Keratinocyte (primary cell): ENCODE results near the gene MYBPHL. TPM values are rescaled to one million over a fixed set of nuclear protein-coding genes. Genes with fewer than 3 reads are reported as not detected.

Source experiments
- DNase-seq: peaks from one replicate; pipeline ENCODE4 v3.0.0-alpha.2; 2011; ENCODE audit warnings: low read depth, missing footprints, low spot score
- FAIRE-seq: peaks from 2 replicates; lab custom pipeline; 2011; peaks lifted over from hg19 to GRCh38; lab: Jason Lieb, UNC
- H2AFZ ChIP-seq: 2 replicates; pipeline ENCODE4 v1.6.0; 2012; ENCODE audit warnings: low read length, control low read depth, inconsistent platforms; ENCODE audit not compliant: control insufficient read depth
- H3K27ac ChIP-seq: 2 replicates; pipeline ENCODE4 v1.5.1; 2011; ENCODE audit warnings: low read length; ENCODE audit not compliant: control insufficient read depth, insufficient read depth
- H3K27me3 ChIP-seq: 3 replicates; pipeline ENCODE4 v1.6.0; 2011; ENCODE audit warnings: low read length; ENCODE audit not compliant: control insufficient read depth, insufficient read depth; ENCODE audit errors: extremely low read depth
- H3K36me3 ChIP-seq, 2 experiments: 2 replicates in 1 of 2; 3 replicates in 1 of 2; pipeline ENCODE4 v1.5.1; 2011; ENCODE audit warnings: low read length in 2 of 2, mild to moderate bottlenecking in 1 of 2; ENCODE audit not compliant: control insufficient read depth in 2 of 2, insufficient read depth in 2 of 2; ENCODE audit errors: extremely low read depth in 1 of 2
- H3K4me1 ChIP-seq: 3 replicates; pipeline ENCODE4 v1.5.1; 2011; ENCODE audit warnings: low read length; ENCODE audit not compliant: control insufficient read depth, insufficient read depth; ENCODE audit errors: extremely low read depth
- H3K4me2 ChIP-seq: 3 replicates; pipeline ENCODE4 v1.6.0; 2011; ENCODE audit warnings: low read depth, low read length; ENCODE audit not compliant: control insufficient read depth, insufficient read depth; ENCODE audit errors: extremely low read depth
- H3K4me3 ChIP-seq, 3 experiments: fragments of 200-600 bp in 1 of 3; sonication (generic) in 1 of 3; 2 replicates in 2 of 3; 3 replicates in 1 of 3; pipeline ENCODE4 v1.5.1; 2011 to 2016; ENCODE audit warnings: low read length in 3 of 3, mild to moderate bottlenecking in 3 of 3, control low read depth in 2 of 3, inconsistent platforms in 1 of 3, low read depth in 1 of 3, mixed read lengths in 1 of 3, mixed run types in 1 of 3, moderate library complexity in 1 of 3; ENCODE audit not compliant: control insufficient read depth in 2 of 3, insufficient read depth in 2 of 3; ENCODE audit errors: extremely low read depth in 1 of 3
- H3K79me2 ChIP-seq: 2 replicates; pipeline ENCODE4 v1.6.0; 2012; ENCODE audit warnings: low read length; ENCODE audit not compliant: control insufficient read depth, insufficient read depth
- H3K9ac ChIP-seq: 3 replicates; pipeline ENCODE4 v1.6.0; 2011; ENCODE audit warnings: low read length; ENCODE audit not compliant: control insufficient read depth, insufficient read depth; ENCODE audit errors: extremely low read depth
- H3K9me1 ChIP-seq: 3 replicates; pipeline ENCODE4 v1.6.0; 2011; ENCODE audit warnings: low read length; ENCODE audit not compliant: control insufficient read depth, insufficient read depth; ENCODE audit errors: extremely low read depth
- H3K9me3 ChIP-seq: 2 replicates; pipeline ENCODE4 v1.5.1; 2012; ENCODE audit warnings: low read depth, low read length; ENCODE audit not compliant: control insufficient read depth
- H4K20me1 ChIP-seq: 3 replicates; pipeline ENCODE4 v1.6.0; 2011; ENCODE audit warnings: low read length; ENCODE audit not compliant: control insufficient read depth, insufficient read depth; ENCODE audit errors: extremely low read depth
- CTCF ChIP-seq, 3 experiments: IDR thresholded peaks in 1 of 3; conservative IDR thresholded peaks in 1 of 3; optimal IDR thresholded peaks in 1 of 3; 2 replicates in 2 of 3; 3 replicates in 1 of 3; pipeline versions ENCODE3 to v1.5.1; 2011; ENCODE audit warnings: low read length in 3 of 3, mild to moderate bottlenecking in 3 of 3, moderate library complexity in 2 of 3, control low read depth in 1 of 3, inconsistent platforms in 1 of 3; ENCODE audit not compliant: insufficient read depth in 2 of 3; ENCODE audit errors: extremely low read depth in 1 of 3
- EZH2 ChIP-seq: IDR thresholded peaks from one replicate; pipeline ENCODE4 v1.6.1; 2012; ENCODE audit warnings: inconsistent platforms, mild to moderate bottlenecking, low read length, moderate library complexity
- dilution Hi-C: fragments of 300-500 bp; cut with MboI; formaldehyde crosslinking; loops from one replicate; pipeline ENCODE4 v1.7.0; 2020; ENCODE audit warnings: low sequenced_read_pairs; ENCODE audit not compliant: extremely low pct_ligation_motif_present
- polyA plus RNA-seq, 5 experiments: library from polyadenylated mRNA; depleted of rRNA in 3 of 5; stranded (reverse) in 3 of 5; stranded (forward) in 1 of 5; unstranded in 1 of 5; fragments of >200 nt; gene quantifications; 1 replicate in 1 of 5; 2 replicates in 3 of 5; 3 replicates in 1 of 5; pipeline versions ENCODE4 v1.2.1 to v1.2.3, GENCODE V29; 2011 to 2012; ENCODE audit warnings: missing spikeins in 2 of 5, low read depth in 1 of 5, low replicate concordance in 1 of 5

The MYBPHL gene
- polyA plus RNA-seq, 1 donor (not counting 4 experiments of a cell fraction or from before 2014, with no cell fraction given) = 1.1 TPM

GRCh38 chr1:109274533-109275476 lies 32.0 kb downstream of the MYBPHL start:
- DNase-seq (peak; percentile 69), FAIRE-seq (no peak)
- H3K9me1 ChIP-seq = no peaks in the 10 kb centered on the region
- H3K79me2 ChIP-seq = peaks cover 10% of the 10 kb centered on the region
- TF ChIP-seq EZH2 (no peak), CTCF (optimal IDR thresholded peaks at IDR 0.05 in 1 of 3, IDR thresholded peaks at IDR 0.05 in 1 of 3, conservative IDR thresholded peaks at IDR 0.05 in 1 of 3; ENCODE audit: extremely low read depth in 1 of 3, insufficient read depth in 2 of 3, low read length in 3 of 3) (no peak)
- H3K27me3 ChIP-seq = no peaks in the 10 kb centered on the region
- no peaks in the 10 kb centered on the region for H4K20me1 ChIP-seq
- H3K36me3 ChIP-seq = peaks cover 4 to 14% of the 10 kb centered on the region in 2 experiments
- peak overlapping the region in 2 of 3 experiments; percentile 11 to 57 for H3K4me3 ChIP-seq
- H3K4me2 ChIP-seq = peak overlapping the region; percentile 59
- dilution Hi-C loops = no loop called here
- H2AFZ ChIP-seq = no peak overlapping the region
- peak overlapping the region; percentile 83 for H3K27ac ChIP-seq
- H3K9me3 ChIP-seq = no peaks in the 10 kb centered on the region
- peaks cover 37% of the 10 kb centered on the region for H3K4me1 ChIP-seq
- H3K9ac ChIP-seq = peak overlapping the region; percentile 77

GRCh38 chr1:109273570-109274288 lies 33.1 kb downstream of the MYBPHL start:
- TF ChIP-seq CTCF (optimal IDR thresholded peaks at IDR 0.05 in 1 of 3, IDR thresholded peaks at IDR 0.05 in 1 of 3, conservative IDR thresholded peaks at IDR 0.05 in 1 of 3; ENCODE audit: extremely low read depth in 1 of 3, insufficient read depth in 2 of 3, low read length in 3 of 3) (no peak), EZH2 (no peak)
- DNase-seq (no peak), FAIRE-seq (no peak)
- Histone ChIP-seq H3K9me3 (no peaks in the 10 kb centered on the region), H3K27me3 (no peaks in the 10 kb centered on the region), H3K9me1 (no peaks in the 10 kb centered on the region), H3K4me2 (peak overlapping the region; percentile 59), H3K27ac (peak overlapping the region; percentile 83), H3K4me1 (peaks cover 37% of the 10 kb centered on the region), H3K79me2 (peaks cover 10% of the 10 kb centered on the region), H4K20me1 (no peaks in the 10 kb centered on the region), H3K9ac (peak overlapping the region; percentile 77), H3K36me3 (peaks cover 4 to 11% of the 10 kb centered on the region in 2 experiments), H2AFZ (peak overlapping the region; percentile 10), H3K4me3 (peak overlapping the region; percentile 0 to 57 (median 27))
- dilution Hi-C loops = no loop called here
